ENCODE data around the gene MPHOSPH9. TPM values are rescaled to one million over a fixed set of nuclear protein-coding genes. Genes with fewer than 3 reads are reported as not detected.

The MPHOSPH9 gene
- total and polyA plus RNA-seq, 2 donors (not counting 3 experiments of a cell fraction or from before 2014, with no cell fraction given), result 7.8 to 42.4 TPM

DNA sequence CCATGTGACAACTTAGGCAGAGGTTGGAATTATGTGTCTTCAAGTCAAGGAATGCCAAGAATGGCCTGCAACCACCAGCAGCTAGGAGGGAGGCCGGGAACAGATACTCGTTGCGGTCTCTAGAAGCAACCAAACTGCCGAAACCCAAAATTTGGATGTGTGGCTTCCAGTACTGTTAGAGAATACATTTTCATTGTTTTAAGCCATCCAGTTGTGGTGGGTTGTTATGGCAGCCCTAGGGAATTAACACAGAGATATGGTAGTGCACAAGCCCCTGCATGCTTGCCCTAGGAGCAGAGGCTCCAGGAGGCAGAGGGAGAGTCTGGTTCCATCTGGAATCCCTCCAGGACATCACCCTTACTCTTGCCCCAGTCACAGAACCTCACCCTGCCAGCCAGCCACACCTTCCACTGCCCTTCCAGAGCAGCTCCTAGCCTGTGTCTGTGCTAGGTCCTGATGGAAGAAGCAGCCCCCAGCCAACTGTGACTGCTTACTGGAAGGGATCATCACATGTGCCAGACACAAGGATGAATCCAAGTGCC is 101.6 kb downstream of the MPHOSPH9 start:
- H3K9ac ChIP-seq (replicated peaks; ENCODE audit: extremely low read depth, insufficient read depth, low read length), result no peak overlapping the region
- H3K36me3 ChIP-seq (ENCODE audit: control insufficient read depth in 2 of 2, extremely low read depth in 1 of 2, insufficient read depth in 2 of 2, low read length in 2 of 2), result no peaks in the 10 kb centered on the region
- DNase-seq (ENCODE audit: low read depth, low spot score) (no peak), FAIRE-seq (no peak)
- TF ChIP-seq POLR2A (IDR thresholded peaks at IDR 0.05; ENCODE audit: low read depth, low read length), result no peak
- no peak for TF ChIP-seq JUN (IDR thresholded peaks at IDR 0.05; ENCODE audit: borderline replicate concordance, insufficient read depth, insufficient read length, low read depth)
- TF ChIP-seq, protein P1, sequence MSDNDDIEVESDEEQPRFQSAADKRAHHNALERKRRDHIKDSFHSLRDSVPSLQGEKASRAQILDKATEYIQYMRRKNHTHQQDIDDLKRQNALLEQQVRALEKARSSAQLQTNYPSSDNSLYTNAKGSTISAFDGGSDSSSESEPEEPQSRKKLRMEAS (IDR thresholded peaks at IDR 0.05; ENCODE audit: insufficient read depth, insufficient read length), result no peak
- TF ChIP-seq FOS (IDR thresholded peaks at IDR 0.05; ENCODE audit: borderline replicate concordance, insufficient read depth, low read length), result no peak
- no peak for TF ChIP-seq POLR2AphosphoS5 (IDR thresholded peaks at IDR 0.05; ENCODE audit: insufficient read depth, low read depth, low read length)
- no peak for TF ChIP-seq EZH2 (IDR thresholded peaks at IDR 0.05; ENCODE audit: borderline replicate concordance, low read depth, low read length, severe bottlenecking)
- no peak for TF ChIP-seq MYC (IDR thresholded peaks at IDR 0.05; ENCODE audit: low read depth, low read length)
- TF ChIP-seq GATA2 (IDR thresholded peaks at IDR 0.05; ENCODE audit: insufficient read depth, insufficient read length, low read depth, low read length), result no peak
- TF ChIP-seq, protein P2, sequence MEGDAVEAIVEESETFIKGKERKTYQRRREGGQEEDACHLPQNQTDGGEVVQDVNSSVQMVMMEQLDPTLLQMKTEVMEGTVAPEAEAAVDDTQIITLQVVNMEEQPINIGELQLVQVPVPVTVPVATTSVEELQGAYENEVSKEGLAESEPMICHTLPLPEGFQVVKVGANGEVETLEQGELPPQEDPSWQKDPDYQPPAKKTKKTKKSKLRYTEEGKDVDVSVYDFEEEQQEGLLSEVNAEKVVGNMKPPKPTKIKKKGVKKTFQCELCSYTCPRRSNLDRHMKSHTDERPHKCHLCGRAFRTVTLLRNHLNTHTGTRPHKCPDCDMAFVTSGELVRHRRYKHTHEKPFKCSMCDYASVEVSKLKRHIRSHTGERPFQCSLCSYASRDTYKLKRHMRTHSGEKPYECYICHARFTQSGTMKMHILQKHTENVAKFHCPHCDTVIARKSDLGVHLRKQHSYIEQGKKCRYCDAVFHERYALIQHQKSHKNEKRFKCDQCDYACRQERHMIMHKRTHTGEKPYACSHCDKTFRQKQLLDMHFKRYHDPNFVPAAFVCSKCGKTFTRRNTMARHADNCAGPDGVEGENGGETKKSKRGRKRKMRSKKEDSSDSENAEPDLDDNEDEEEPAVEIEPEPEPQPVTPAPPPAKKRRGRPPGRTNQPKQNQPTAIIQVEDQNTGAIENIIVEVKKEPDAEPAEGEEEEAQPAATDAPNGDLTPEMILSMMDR (IDR thresholded peaks at IDR 0.05; ENCODE audit: extremely low read depth in 1 of 2, insufficient read depth in 1 of 2, low read depth in 1 of 2, low read length in 2 of 2), result no peak
- POLR2A ChIA-PET, result no interaction called here
- no peak overlapping the region for H3K4me3 ChIP-seq (replicated peaks in 1 of 3; ENCODE audit: insufficient read depth in 1 of 3, low read depth in 1 of 3, low read length in 3 of 3)
- H3K4me1 ChIP-seq (ENCODE audit: control insufficient read depth, extremely low read depth, insufficient read depth, low read length), result peaks cover 8% of the 10 kb centered on the region
- peaks cover 2% of the 10 kb centered on the region for H3K79me2 ChIP-seq (ENCODE audit: control insufficient read depth, insufficient read depth, low read length)
- dilution Hi-C loops (cut with MboI; ENCODE audit: extremely low pct_ligation_motif_present, low sequenced_read_pairs), result no loop called here
- no peaks in the 10 kb centered on the region for H3K9me3 ChIP-seq (replicated peaks; ENCODE audit: control insufficient read depth, insufficient read depth, low read length)
- H2AFZ ChIP-seq (ENCODE audit: low read depth, low read length), result no peak overlapping the region
- intact Hi-C loops (cut with micrococcal nuclease), result no loop called here
- H3K9me1 ChIP-seq (replicated peaks; ENCODE audit: control insufficient read depth, extremely low read depth, insufficient read depth, low read length), result no peaks in the 10 kb centered on the region
- BruUV-seq (replicated peaks), result no TSS peak
- CTCF ChIA-PET, result no interaction called here
- H3K27ac ChIP-seq (ENCODE audit: insufficient read depth, low read depth, low read length), result no peak overlapping the region
- H3K4me2 ChIP-seq (ENCODE audit: insufficient read depth, low read length), result no peak overlapping the region
- no peaks in the 10 kb centered on the region for H3K27me3 ChIP-seq (ENCODE audit: control insufficient read depth in 2 of 2, insufficient read depth in 2 of 2, low read length in 2 of 2)
- H4K20me1 ChIP-seq (replicated peaks; ENCODE audit: control insufficient read depth, extremely low read depth, insufficient read depth, low read length), result no peaks in the 10 kb centered on the region
